Activated T-cell treated with anti-CD3 and anti-CD28 coated beads, Interleukin-2, amount 50 U/mL, for 24 hours (primary cell): ENCODE results near the gene LIG1.

Experiments
- DNase-seq: peaks from one replicate; pipeline ENCODE4 v3.0.0-alpha.2; 2020
- H3K27ac Mint-ChIP-seq: 2 replicates; pipeline ENCODE4 v1.8.0; 2020; ENCODE audit warnings: mild to moderate bottlenecking, mixed read lengths
- H3K27me3 Mint-ChIP-seq: 2 replicates; pipeline ENCODE4 v1.8.0; 2020; ENCODE audit warnings: mixed read lengths
- H3K36me3 Mint-ChIP-seq: 2 replicates; pipeline ENCODE4 v1.8.0; 2020; ENCODE audit warnings: low read depth, mixed read lengths
- H3K4me1 Mint-ChIP-seq: 2 replicates; pipeline ENCODE4 v1.8.0; 2020; ENCODE audit warnings: low read depth, mixed read lengths
- H3K4me3 Mint-ChIP-seq: 2 replicates; pipeline ENCODE4 v1.8.0; 2020; ENCODE audit warnings: mild to moderate bottlenecking, moderate library complexity, mixed read lengths
- H3K9me3 Mint-ChIP-seq: 2 replicates; pipeline ENCODE4 v1.8.0; 2020; ENCODE audit warnings: mixed read lengths

Gene LIG1

DNA sequence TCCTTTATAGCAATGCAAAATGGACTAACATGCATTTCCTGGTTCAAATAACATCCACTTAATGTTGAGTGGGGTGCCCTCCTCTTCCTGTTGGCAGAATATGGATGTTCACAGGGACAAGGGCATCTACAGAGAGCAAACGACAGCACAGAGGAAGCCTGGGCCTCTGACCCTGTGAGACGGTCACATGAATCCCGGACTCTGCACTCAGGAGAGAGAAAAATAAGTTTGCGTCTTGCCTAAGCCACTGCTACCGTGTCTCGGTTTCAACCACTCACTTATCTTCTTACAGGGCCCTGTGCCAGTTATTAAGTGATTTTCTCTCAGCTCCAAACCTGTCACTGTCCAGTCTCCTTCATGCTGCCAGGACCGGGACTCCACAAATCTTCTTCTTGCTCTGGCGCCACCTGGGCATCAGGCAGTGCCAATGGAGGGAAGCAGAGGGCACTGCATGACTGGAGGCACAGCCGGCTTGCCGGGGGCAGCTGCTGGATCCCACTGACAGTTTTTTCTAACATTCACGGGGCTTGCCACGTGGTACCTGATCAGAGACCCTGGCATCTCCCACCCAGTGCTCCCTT lies 11.8 kb downstream of the LIG1 start:
- Mint-ChIP-seq H3K9me3 (no peaks in the 10 kb centered on the region), H3K27ac (peak overlapping the region; percentile 24), H3K4me3 (no peak overlapping the region), H3K4me1 (no peaks in the 10 kb centered on the region), H3K36me3 (peaks cover 90% of the 10 kb centered on the region), H3K27me3 (no peaks in the 10 kb centered on the region)
- DNase-seq, result no peak

- no peak for DNase-seq
- no peak overlapping the region for H3K4me3 Mint-ChIP-seq
- peaks cover 1% of the 10 kb centered on the region for H3K4me1 Mint-ChIP-seq
- H3K27ac Mint-ChIP-seq, result no peak overlapping the region
- H3K9me3 Mint-ChIP-seq, result no peaks in the 10 kb centered on the region
- H3K27me3 Mint-ChIP-seq, result no peaks in the 10 kb centered on the region
- H3K36me3 Mint-ChIP-seq, result peaks cover 93% of the 10 kb centered on the region
These were observed 16.1 kb downstream of the LIG1 start for GRCh38 chr19:48154003-48154402.

DNA sequence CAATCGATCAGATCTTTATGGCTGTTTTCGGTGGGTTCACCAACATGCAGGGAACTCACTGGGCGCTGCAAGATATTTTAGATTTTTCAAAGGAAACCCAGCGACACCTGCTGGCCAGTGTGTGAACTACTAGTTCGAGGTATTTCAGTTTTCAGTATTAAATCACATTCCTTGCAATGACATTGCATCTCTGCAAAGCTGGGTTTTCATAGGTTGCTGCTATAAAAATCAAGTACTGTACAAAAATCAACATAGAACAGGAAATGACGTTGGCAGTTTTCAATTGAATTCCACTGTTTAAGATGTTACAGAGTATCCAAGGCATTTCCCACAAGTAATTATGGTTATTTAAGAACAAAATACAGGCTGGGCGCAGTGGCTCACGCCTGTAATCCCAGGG lies 17.6 kb downstream of the LIG1 start:
- no peak overlapping the region for H3K27ac Mint-ChIP-seq
- peaks cover 1% of the 10 kb centered on the region for H3K4me1 Mint-ChIP-seq
- H3K9me3 Mint-ChIP-seq, result no peaks in the 10 kb centered on the region
- DNase-seq, result peak; percentile 80
- no peak overlapping the region for H3K4me3 Mint-ChIP-seq
- peaks cover 93% of the 10 kb centered on the region for H3K36me3 Mint-ChIP-seq
- no peaks in the 10 kb centered on the region for H3K27me3 Mint-ChIP-seq

DNA sequence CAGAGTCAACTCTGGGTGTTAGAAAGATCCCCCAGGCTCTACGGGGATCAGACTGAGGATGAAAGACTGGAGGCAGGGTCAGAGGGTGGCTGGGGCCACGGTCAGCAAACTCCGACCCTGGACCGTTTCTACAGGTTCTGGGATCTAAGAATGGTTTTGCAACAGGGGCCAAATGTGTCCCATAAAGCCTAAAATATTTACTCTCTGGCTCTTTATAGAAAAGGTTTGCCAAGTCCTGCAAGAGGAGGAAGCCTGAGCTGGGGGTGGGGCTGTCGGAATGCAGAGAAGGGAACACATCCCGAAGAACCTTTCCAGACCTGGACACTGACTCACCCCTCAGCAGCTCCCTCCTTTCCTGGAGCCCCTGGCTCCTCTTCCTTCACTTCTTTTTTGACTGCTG lies 20.7 kb downstream of the LIG1 start:
- Mint-ChIP-seq H3K4me1 (peaks cover 1% of the 10 kb centered on the region), H3K27ac (no peak overlapping the region), H3K4me3 (no peak overlapping the region), H3K27me3 (no peaks in the 10 kb centered on the region), H3K36me3 (peaks cover 95% of the 10 kb centered on the region), H3K9me3 (no peaks in the 10 kb centered on the region)
- DNase-seq, result no peak

DNA sequence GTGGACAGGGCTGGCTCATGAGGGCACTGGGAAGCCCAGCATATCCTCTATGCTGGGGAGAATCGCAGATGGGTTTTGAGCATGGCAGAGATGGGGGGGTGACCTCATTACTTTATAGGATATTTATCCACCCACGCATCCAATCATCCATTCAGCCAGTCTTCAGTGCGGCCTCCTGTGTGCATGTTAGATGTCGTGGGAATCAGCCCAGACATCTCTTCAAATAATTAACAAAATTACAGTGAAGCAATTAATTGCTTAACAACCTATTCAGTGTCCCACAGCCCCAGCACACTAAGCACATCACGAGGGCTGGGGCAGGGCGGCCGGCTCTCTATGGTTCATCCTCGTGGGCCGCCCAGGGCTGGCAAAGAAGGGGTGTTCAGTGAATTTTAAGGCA lies 21.6 kb downstream of the LIG1 start:
- no peak for DNase-seq
- H3K27ac Mint-ChIP-seq, result no peak overlapping the region
- H3K27me3 Mint-ChIP-seq, result no peaks in the 10 kb centered on the region
- no peaks in the 10 kb centered on the region for H3K9me3 Mint-ChIP-seq
- H3K4me3 Mint-ChIP-seq, result no peak overlapping the region
- peaks cover 1% of the 10 kb centered on the region for H3K4me1 Mint-ChIP-seq
- H3K36me3 Mint-ChIP-seq, result peaks cover 96% of the 10 kb centered on the region

DNA sequence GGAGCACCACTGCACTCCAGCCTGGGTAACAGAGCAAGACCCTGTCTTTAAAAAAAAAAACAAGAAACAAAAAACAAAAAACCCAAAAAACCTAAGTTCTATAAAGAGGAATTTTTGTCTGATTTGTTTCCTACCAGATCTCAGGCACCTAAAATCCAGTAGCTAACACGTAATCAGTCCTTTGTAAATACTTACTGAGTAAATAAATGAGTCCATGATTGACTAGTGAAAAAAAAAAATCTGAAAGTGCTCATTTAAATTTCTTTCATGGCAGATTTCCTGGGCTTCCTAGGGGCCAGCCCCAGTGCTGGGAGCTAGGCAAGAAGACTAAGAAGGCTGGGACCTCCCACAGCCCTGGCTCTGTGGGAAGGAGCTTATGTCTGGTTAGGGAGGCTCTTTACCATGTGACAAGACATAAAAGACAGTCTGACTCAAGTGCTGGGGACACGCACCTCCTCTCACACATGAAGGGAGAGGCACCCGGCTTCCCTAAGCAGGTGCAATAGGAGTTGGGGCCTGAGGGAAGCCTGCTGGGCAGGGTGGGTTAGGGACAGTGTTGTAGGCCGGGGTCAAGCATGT lies 22.5 kb downstream of the LIG1 start:
- DNase-seq, result no peak
- H3K4me3 Mint-ChIP-seq, result no peak overlapping the region
- no peaks in the 10 kb centered on the region for H3K27me3 Mint-ChIP-seq
- no peak overlapping the region for H3K27ac Mint-ChIP-seq
- no peaks in the 10 kb centered on the region for H3K9me3 Mint-ChIP-seq
- peaks cover 100% of the 10 kb centered on the region for H3K36me3 Mint-ChIP-seq
- H3K4me1 Mint-ChIP-seq, result peaks cover 1% of the 10 kb centered on the region

GRCh38 chr19:48139053-48139452 lies 31.1 kb downstream of the LIG1 start:
- peaks cover 94% of the 10 kb centered on the region for H3K36me3 Mint-ChIP-seq
- H3K27ac Mint-ChIP-seq, result peak overlapping the region; percentile 59
- H3K4me1 Mint-ChIP-seq, result no peaks in the 10 kb centered on the region
- no peaks in the 10 kb centered on the region for H3K27me3 Mint-ChIP-seq
- H3K4me3 Mint-ChIP-seq, result no peak overlapping the region
- DNase-seq, result no peak
- no peaks in the 10 kb centered on the region for H3K9me3 Mint-ChIP-seq

- Mint-ChIP-seq H3K4me3 (no peak overlapping the region), H3K4me1 (no peaks in the 10 kb centered on the region), H3K27me3 (no peaks in the 10 kb centered on the region), H3K9me3 (no peaks in the 10 kb centered on the region), H3K36me3 (peaks cover 93% of the 10 kb centered on the region), H3K27ac (no peak overlapping the region)
- DNase-seq, result no peak
These were observed 32.7 kb downstream of the LIG1 start for GRCh38 chr19:48137411-48137810.

DNA sequence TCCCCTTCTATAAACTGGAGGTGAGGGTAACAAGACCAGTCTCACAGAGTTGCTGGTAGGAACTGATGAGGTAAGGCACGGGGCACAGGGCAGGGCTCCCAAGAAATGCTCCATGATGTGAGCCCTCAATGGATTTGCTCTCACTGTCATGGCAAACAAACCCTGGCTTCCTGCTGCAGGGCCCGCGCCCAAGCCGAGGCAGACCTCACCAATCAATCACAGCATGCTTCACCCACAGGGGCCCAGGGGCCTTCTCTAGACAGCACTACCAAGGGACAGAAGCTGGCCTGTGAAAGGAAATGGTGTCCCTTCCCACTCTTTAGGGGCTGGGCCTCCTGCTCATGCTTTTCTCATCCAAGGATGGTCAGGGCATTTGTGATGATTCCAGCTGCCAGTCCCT lies 33.6 kb downstream of the LIG1 start:
- DNase-seq, result no peak
- Mint-ChIP-seq H3K9me3 (no peaks in the 10 kb centered on the region), H3K4me1 (no peaks in the 10 kb centered on the region), H3K36me3 (peaks cover 93% of the 10 kb centered on the region), H3K4me3 (no peak overlapping the region), H3K27ac (no peak overlapping the region), H3K27me3 (no peaks in the 10 kb centered on the region)

DNA sequence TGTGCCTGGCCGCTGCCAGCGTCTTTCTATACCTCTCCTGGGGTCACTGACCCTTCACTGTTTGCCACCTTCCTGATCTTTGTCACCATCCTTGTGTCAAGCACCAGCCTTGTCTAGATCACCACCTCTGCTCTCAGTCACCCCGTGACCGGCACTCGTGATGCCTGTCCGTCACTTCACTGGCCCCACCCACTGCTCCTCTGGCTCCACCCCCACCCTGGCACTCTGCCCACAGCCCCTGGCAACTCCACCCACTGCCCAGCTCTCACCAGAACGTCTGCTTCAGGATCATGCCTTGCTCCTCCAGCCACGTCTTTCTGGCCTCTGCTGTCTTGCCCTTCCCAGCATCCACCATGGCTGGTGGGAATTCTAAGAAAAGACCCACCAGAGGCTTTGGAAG lies 34.7 kb downstream of the LIG1 start:
- Mint-ChIP-seq H3K4me3 (no peak overlapping the region), H3K27ac (no peak overlapping the region), H3K9me3 (no peaks in the 10 kb centered on the region), H3K4me1 (no peaks in the 10 kb centered on the region), H3K27me3 (no peaks in the 10 kb centered on the region), H3K36me3 (peaks cover 94% of the 10 kb centered on the region)
- DNase-seq, result peak; percentile 50

DNA sequence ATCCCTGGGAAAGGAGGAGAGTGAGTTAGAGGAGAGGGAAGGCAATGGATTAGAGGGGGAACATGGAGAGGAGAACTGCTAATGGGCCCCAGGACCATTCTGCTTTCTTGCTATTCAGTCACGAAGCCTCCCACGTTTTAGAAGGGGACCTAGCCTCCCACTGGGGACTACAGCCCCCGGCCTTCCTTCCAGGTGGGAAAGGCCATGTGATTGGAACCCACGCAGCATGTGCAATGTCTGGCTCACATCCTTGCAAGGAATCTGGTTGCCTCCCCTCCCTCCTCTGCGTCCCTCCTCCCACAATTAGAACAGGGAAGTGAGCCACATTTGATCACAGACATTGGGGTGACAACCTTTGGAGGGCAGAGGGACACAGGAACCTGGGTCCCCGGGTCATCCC lies 37.0 kb downstream of the LIG1 start:
- Mint-ChIP-seq H3K27ac (no peak overlapping the region), H3K36me3 (peaks cover 94% of the 10 kb centered on the region)
- no peak for DNase-seq

GRCh38 chr19:48127561-48127960 lies 42.6 kb downstream of the LIG1 start:
- Mint-ChIP-seq H3K27ac (no peak overlapping the region), H3K27me3 (no peaks in the 10 kb centered on the region), H3K9me3 (no peaks in the 10 kb centered on the region), H3K4me3 (no peak overlapping the region), H3K4me1 (peaks cover 12% of the 10 kb centered on the region), H3K36me3 (peaks cover 97% of the 10 kb centered on the region)
- DNase-seq, result no peak

More for the DNA sequence above, 37.0 kb downstream of the LIG1 start:
- Mint-ChIP-seq H3K9me3 (no peaks in the 10 kb centered on the region), H3K27me3 (no peaks in the 10 kb centered on the region), H3K4me3 (no peak overlapping the region), H3K4me1 (no peaks in the 10 kb centered on the region)

GRCh38 chr19:48123907-48124651 lies 46.1 kb downstream of the LIG1 start:
- Mint-ChIP-seq H3K27me3 (no peaks in the 10 kb centered on the region), H3K9me3 (no peaks in the 10 kb centered on the region), H3K36me3 (peaks cover 96% of the 10 kb centered on the region), H3K4me3 (no peak overlapping the region), H3K4me1 (peaks cover 20% of the 10 kb centered on the region), H3K27ac (peak overlapping the region; percentile 14)
- DNase-seq, result no peak

GRCh38 chr19:48122421-48122820 lies 47.7 kb downstream of the LIG1 start:
- Mint-ChIP-seq H3K27me3 (no peaks in the 10 kb centered on the region), H3K4me1 (peaks cover 30% of the 10 kb centered on the region), H3K9me3 (no peaks in the 10 kb centered on the region), H3K36me3 (peaks cover 96% of the 10 kb centered on the region), H3K27ac (peak overlapping the region; percentile 77), H3K4me3 (no peak overlapping the region)
- DNase-seq, result no peak

DNA sequence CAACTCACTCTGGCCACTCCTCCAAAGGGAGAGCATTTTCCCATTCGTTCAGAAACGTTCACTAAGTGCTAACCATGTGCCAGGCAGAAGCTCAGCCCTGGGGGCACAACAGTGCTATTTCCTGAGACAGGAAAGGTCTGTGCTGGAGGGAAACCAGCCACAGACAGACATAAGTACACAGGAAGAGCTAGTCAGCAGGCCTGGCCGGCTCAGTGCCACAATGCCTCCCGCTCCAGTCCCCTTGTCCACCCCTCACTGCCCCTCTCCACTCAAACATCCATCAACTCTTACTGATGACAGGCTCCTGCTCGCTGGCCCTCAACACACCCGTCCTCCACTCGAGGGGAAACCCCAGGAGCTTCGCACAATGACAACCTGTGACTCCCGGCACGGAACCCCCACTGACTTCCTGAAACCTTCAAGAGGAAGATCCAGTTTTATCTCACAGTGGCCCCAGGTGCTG lies 48.2 kb downstream of the LIG1 start:
- peaks cover 30% of the 10 kb centered on the region for H3K4me1 Mint-ChIP-seq
- H3K4me3 Mint-ChIP-seq, result no peak overlapping the region
- H3K9me3 Mint-ChIP-seq, result no peaks in the 10 kb centered on the region
- no peaks in the 10 kb centered on the region for H3K27me3 Mint-ChIP-seq
- H3K36me3 Mint-ChIP-seq, result peaks cover 95% of the 10 kb centered on the region
- no peak for DNase-seq
- H3K27ac Mint-ChIP-seq, result peak overlapping the region; percentile 77
